Caco-2 (cell line): ENCODE measurements around the gene GCSH. TPM values are rescaled to one million over a fixed set of nuclear protein-coding genes. Genes with fewer than 3 reads are reported as not detected.
A peak's percentile ranks its signal among the peaks of the same experiment; 100 is the strongest.

Experiments
- BruUV-seq: library from RNA; stranded (reverse); fragments of 400-500 nt; replicated peaks from 2 replicates; lab custom pipeline; 2021; lab: Mats Ljungman, UMichigan
- CTCF ChIA-PET: fragments of 300-600 bp; sonication (Branson Sonifier 250); formaldehyde crosslinking; loops from one replicate; lab custom pipeline; 2022; ENCODE audit warnings: antibody characterized with exemption; lab: Charles Lee
- POLR2A ChIA-PET: fragments of 300-600 bp; sonication (Branson Sonifier 250); formaldehyde crosslinking; loops from one replicate; lab custom pipeline; 2022; ENCODE audit warnings: antibody characterized with exemption; lab: Charles Lee
- DNase-seq, 2 experiments: peaks; one replicate each; pipeline versions ENCODE4 v3.0.0 to v3.0.0-alpha.2; 2020 to 2022
- H3K27me3 ChIP-seq: replicated peaks from 2 replicates; pipeline ENCODE4 v1.6.0; 2011; ENCODE audit warnings: low read length; ENCODE audit not compliant: control insufficient read depth, insufficient read depth
- H3K36me3 ChIP-seq: 2 replicates; pipeline ENCODE4 v1.5.1; 2011; ENCODE audit warnings: low read length; ENCODE audit not compliant: control insufficient read depth, insufficient read depth
- H3K4me1 ChIP-seq: fragments of 250-450 bp; sonication (Bioruptor Pico); 2 replicates; pipeline ENCODE4 v1.5.1; 2020; ENCODE audit warnings: mild to moderate bottlenecking
- H3K4me3 ChIP-seq: 2 replicates; pipeline ENCODE4 v1.5.1; 2011; ENCODE audit warnings: low read depth, mild to moderate bottlenecking, control low read depth, low read length
- H3K9me3 ChIP-seq: fragments of 250-450 bp; sonication (Bioruptor Pico); 2 replicates; pipeline ENCODE4 v1.5.1; 2020; ENCODE audit warnings: mild to moderate bottlenecking, moderate library complexity
- H3K27ac Mint-ChIP-seq: one replicate; pipeline ENCODE4 v1.8.0; 2022; ENCODE audit warnings: mixed read lengths; ENCODE audit not compliant: unreplicated experiment
- H3K27me3 Mint-ChIP-seq: one replicate; pipeline ENCODE4 v1.8.0; 2022; ENCODE audit warnings: mixed read lengths; ENCODE audit not compliant: insufficient read depth, unreplicated experiment
- H3K36me3 Mint-ChIP-seq: one replicate; pipeline ENCODE4 v1.8.0; 2022; ENCODE audit warnings: mild to moderate bottlenecking, mixed read lengths; ENCODE audit not compliant: insufficient read depth, unreplicated experiment
- H3K4me1 Mint-ChIP-seq: one replicate; pipeline ENCODE4 v1.8.0; 2022; ENCODE audit warnings: low read depth, mixed read lengths; ENCODE audit not compliant: unreplicated experiment
- H3K4me3 Mint-ChIP-seq: one replicate; pipeline ENCODE4 v1.8.0; 2022; ENCODE audit warnings: mild to moderate bottlenecking, moderate library complexity, mixed read lengths; ENCODE audit not compliant: unreplicated experiment
- H3K9me3 Mint-ChIP-seq: one replicate; pipeline ENCODE4 v1.8.0; 2022; ENCODE audit warnings: mixed read lengths; ENCODE audit not compliant: unreplicated experiment
- intact Hi-C: fragments of 100-400 bp; cut with micrococcal nuclease; formaldehyde crosslinking; loops from one replicate; pipeline ENCODE4 v1.10.0; 2022; ENCODE audit not compliant: unreplicated experiment
- total RNA-seq: library from RNA; stranded (reverse); gene quantifications from 2 replicates; pipeline ENCODE4 v1.2.3, GENCODE V29; 2022
- TF ChIP-seq, protein P1 (sequence below), 2 experiments: fragments of 200-600 bp in 1 of 2; IDR thresholded peaks; 1 replicate in 1 of 2; 2 replicates in 1 of 2; pipeline versions ENCODE4 v1.5.1 to v1.8.0; 2011 to 2022; ENCODE audit warnings: antibody characterized with exemption in 1 of 2, control low read depth in 1 of 2, inconsistent platforms in 1 of 2, low read depth in 1 of 2, low read length in 1 of 2, mild to moderate bottlenecking in 1 of 2, moderate library complexity in 1 of 2; ENCODE audit not compliant: insufficient read depth in 1 of 2, severe bottlenecking in 1 of 2, unreplicated experiment in 1 of 2

Gene GCSH
- total RNA-seq, 1 experiment from 2014 or later: 115 TPM

DNA sequence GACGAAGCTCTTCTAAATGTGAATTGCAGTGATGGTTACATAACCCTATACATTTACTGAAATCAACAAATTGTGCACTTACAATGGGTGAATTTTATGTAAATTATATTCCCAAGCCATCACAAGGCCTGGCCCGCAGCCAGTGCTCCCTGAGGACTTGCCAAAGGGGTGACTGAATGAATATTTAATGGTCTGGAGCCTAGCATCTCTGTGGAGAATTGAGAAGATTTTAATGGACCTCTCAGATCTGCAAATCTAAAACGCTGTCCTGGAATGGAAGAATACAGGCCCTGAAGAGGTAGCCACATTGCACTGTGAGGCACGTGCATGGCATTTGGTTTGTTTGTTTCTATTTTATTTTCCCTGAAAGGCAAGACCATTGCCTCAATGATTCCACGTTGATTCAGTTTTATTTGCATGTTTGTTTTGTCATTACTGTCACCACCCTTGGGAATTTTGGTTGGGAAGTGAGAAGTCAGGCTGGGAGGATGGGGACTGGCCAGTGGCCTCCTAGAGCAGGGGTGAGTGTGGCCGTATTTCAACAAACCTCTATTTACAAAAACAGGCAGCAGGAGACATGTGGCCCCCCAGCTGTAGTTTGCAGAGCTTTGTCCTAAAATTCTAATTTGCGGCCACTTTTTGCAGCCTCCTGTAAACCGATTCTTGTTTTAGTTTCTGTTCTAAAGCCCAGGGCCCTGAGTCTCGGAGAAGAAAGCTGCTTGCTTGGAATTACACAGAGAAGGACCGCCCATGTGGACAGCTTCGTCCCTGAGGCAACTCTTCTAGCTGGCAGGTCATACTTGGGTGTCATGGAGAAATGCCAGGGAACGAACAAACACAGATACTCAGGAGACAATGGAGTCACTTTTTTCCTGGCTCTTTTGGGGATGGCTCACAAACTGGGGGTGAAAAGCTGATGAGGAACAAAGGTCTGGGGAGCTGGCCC lies 40.5 kb upstream of the GCSH start:
- ChIA-PET CTCF (no interaction called here), POLR2A (no interaction called here)
- Histone ChIP-seq H3K4me1 (peaks cover 40% of the 10 kb centered on the region), H3K27me3 (no peaks in the 10 kb centered on the region), H3K36me3 (no peaks in the 10 kb centered on the region), H3K4me3 (no peak overlapping the region), H3K9me3 (no peaks in the 10 kb centered on the region; the same call in 1 of the 2 replicates)
- no peak overlapping the region for H3K4me3 Mint-ChIP-seq
- H3K27ac Mint-ChIP-seq: peak overlapping the region; percentile 81
- TF ChIP-seq, protein P1, sequence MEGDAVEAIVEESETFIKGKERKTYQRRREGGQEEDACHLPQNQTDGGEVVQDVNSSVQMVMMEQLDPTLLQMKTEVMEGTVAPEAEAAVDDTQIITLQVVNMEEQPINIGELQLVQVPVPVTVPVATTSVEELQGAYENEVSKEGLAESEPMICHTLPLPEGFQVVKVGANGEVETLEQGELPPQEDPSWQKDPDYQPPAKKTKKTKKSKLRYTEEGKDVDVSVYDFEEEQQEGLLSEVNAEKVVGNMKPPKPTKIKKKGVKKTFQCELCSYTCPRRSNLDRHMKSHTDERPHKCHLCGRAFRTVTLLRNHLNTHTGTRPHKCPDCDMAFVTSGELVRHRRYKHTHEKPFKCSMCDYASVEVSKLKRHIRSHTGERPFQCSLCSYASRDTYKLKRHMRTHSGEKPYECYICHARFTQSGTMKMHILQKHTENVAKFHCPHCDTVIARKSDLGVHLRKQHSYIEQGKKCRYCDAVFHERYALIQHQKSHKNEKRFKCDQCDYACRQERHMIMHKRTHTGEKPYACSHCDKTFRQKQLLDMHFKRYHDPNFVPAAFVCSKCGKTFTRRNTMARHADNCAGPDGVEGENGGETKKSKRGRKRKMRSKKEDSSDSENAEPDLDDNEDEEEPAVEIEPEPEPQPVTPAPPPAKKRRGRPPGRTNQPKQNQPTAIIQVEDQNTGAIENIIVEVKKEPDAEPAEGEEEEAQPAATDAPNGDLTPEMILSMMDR (IDR thresholded peaks at IDR 0.05; ENCODE audit: insufficient read depth in 1 of 2, low read depth in 1 of 2, low read length in 1 of 2, severe bottlenecking in 1 of 2, unreplicated experiment in 1 of 2): no peak
- DNase-seq: no peak
- BruUV-seq: no TSS peak
- H3K36me3 Mint-ChIP-seq: no peaks in the 10 kb centered on the region
- H3K9me3 Mint-ChIP-seq: no peaks in the 10 kb centered on the region
- intact Hi-C loops: no loop called here
- peaks cover 31% of the 10 kb centered on the region for H3K4me1 Mint-ChIP-seq
- H3K27me3 Mint-ChIP-seq: no peaks in the 10 kb centered on the region

- Histone ChIP-seq H3K4me1 (peaks cover 17% of the 10 kb centered on the region), H3K36me3 (no peaks in the 10 kb centered on the region), H3K4me3 (no peak overlapping the region), H3K9me3 (no peaks in the 10 kb centered on the region; the same call in 1 of the 2 replicates), H3K27me3 (no peaks in the 10 kb centered on the region)
- ChIA-PET CTCF (no interaction called here), POLR2A (no interaction called here)
- no peak for DNase-seq
- Mint-ChIP-seq H3K9me3 (no peaks in the 10 kb centered on the region), H3K27ac (no peak overlapping the region), H3K36me3 (no peaks in the 10 kb centered on the region), H3K27me3 (no peaks in the 10 kb centered on the region), H3K4me1 (peaks cover 10% of the 10 kb centered on the region), H3K4me3 (no peak overlapping the region)
- TF ChIP-seq, protein P1 (IDR thresholded peaks at IDR 0.05; ENCODE audit: insufficient read depth in 1 of 2, low read depth in 1 of 2, low read length in 1 of 2, severe bottlenecking in 1 of 2, unreplicated experiment in 1 of 2): no peak
- BruUV-seq: no TSS peak
- intact Hi-C loops: no loop called here
These were observed 33.9 kb upstream of the GCSH start for GRCh38 chr16:81130126-81130525.

GRCh38 chr16:81128726-81129524 lies 32.7 kb upstream of the GCSH start:
- BruUV-seq: no TSS peak
- TF ChIP-seq, protein P1 (IDR thresholded peaks at IDR 0.05; ENCODE audit: insufficient read depth in 1 of 2, low read depth in 1 of 2, low read length in 1 of 2, severe bottlenecking in 1 of 2, unreplicated experiment in 1 of 2): no peak
- no peak overlapping the region for H3K4me3 ChIP-seq
- CTCF ChIA-PET: interaction anchor here (0.7 kb wide), 1 partner anchor 26 kb away, joined by 4 read pairs; no protein-coding TSS in a partner anchor
- no peaks in the 10 kb centered on the region for H3K27me3 Mint-ChIP-seq
- H3K27me3 ChIP-seq: no peaks in the 10 kb centered on the region
- DNase-seq: no peak
- no peak overlapping the region for H3K4me3 Mint-ChIP-seq
- no peaks in the 10 kb centered on the region for H3K36me3 Mint-ChIP-seq
- H3K27ac Mint-ChIP-seq: no peak overlapping the region
- no peaks in the 10 kb centered on the region for H3K9me3 Mint-ChIP-seq
- peaks cover 10% of the 10 kb centered on the region for H3K4me1 Mint-ChIP-seq
- H3K36me3 ChIP-seq: no peaks in the 10 kb centered on the region
- intact Hi-C loops: no loop called here
- H3K4me1 ChIP-seq: peaks cover 5% of the 10 kb centered on the region; the same call in 1 of the 2 replicates
- no peaks in the 10 kb centered on the region; the same call in 1 of the 2 replicates for H3K9me3 ChIP-seq
- POLR2A ChIA-PET: no interaction called here
